T-cell (primary cell): ENCODE results near the gene HNRNPAB. TPM values are rescaled to one million over a fixed set of nuclear protein-coding genes. Genes with fewer than 3 reads are reported as not detected.
"Not testable (repeated sequence)": the region's sequence is repeated elsewhere in the genome, so short reads cannot be mapped to it uniquely, and the experiment has no call there.

Source experiments
- ATAC-seq, 4 experiments: fragments of 200-7000 bp in 3 of 4; fragments of 150-1000 bp in 1 of 4; cut with Tn5 transposase; replicated peaks in 1 of 4; 1 replicate in 3 of 4; 2 replicates in 1 of 4; pipeline ENCODE4 v1.10.0; 2021; ENCODE audit warnings: moderate library complexity in 3 of 4, mild to moderate bottlenecking in 2 of 4, moderate number of reproducible peaks in 1 of 4
- CTCF ChIA-PET, 2 donors: fragments of 300-600 bp; sonication (Branson Sonifier 250); formaldehyde crosslinking; loops; one replicate each; lab custom pipeline; 2022; ENCODE audit warnings: antibody characterized with exemption in 2 of 2; lab: Charles Lee
- POLR2A ChIA-PET, 2 donors: fragments of 300-600 bp; sonication (Branson Sonifier 250); formaldehyde crosslinking; loops; one replicate each; lab custom pipeline; 2022; ENCODE audit warnings: antibody characterized with exemption in 2 of 2; lab: Charles Lee
- DNase-seq, 35 experiments: peaks; one replicate each; pipeline versions ENCODE4 v3.0.0 to v3.0.0-alpha.2; 2013 to 2023
- H3K27ac ChIP-seq: one replicate; pipeline ENCODE4 v1.5.1; 2013; ENCODE audit warnings: low read length
- H3K27me3 ChIP-seq, 2 experiments: replicated peaks in 1 of 2; 1 replicate in 1 of 2; 2 replicates in 1 of 2; pipeline versions ENCODE4 v1.6.1 to v1.7.0; 2013; ENCODE audit warnings: low read length in 1 of 2, mixed read lengths in 1 of 2; ENCODE audit not compliant: control insufficient read depth in 2 of 2, insufficient read depth in 2 of 2; ENCODE audit errors: extremely low read depth in 1 of 2
- H3K36me3 ChIP-seq, 2 donors: 1 replicate in 1 of 2; 2 replicates in 1 of 2; pipeline versions ENCODE4 v1.6.1 to v1.7.0; 2013; ENCODE audit warnings: low read length in 1 of 2; ENCODE audit not compliant: control insufficient read depth in 2 of 2, insufficient read depth in 1 of 2; ENCODE audit errors: extremely low read depth in 1 of 2
- H3K4me1 ChIP-seq, 2 experiments: 1 replicate in 1 of 2; 2 replicates in 1 of 2; pipeline versions ENCODE4 v1.6.1 to v1.7.0; 2013; ENCODE audit warnings: low read length in 2 of 2, mixed read lengths in 1 of 2; ENCODE audit not compliant: insufficient read depth in 2 of 2, control insufficient read depth in 1 of 2; ENCODE audit errors: extremely low read depth in 1 of 2
- H3K4me3 ChIP-seq, 2 donors: 1 replicate in 1 of 2; 2 replicates in 1 of 2; pipeline versions ENCODE4 v1.5.1 to v1.7.0; 2013; ENCODE audit warnings: mild to moderate bottlenecking in 2 of 2, low read length in 1 of 2, moderate library complexity in 1 of 2; ENCODE audit not compliant: control insufficient read depth in 1 of 2; ENCODE audit errors: extremely low read depth in 1 of 2
- H3K9me3 ChIP-seq: 2 replicates; pipeline ENCODE4 v1.7.0; 2013
- H3K27ac Mint-ChIP-seq, 2 donors: one replicate each; pipeline ENCODE4 v1.8.0; 2020 to 2021; ENCODE audit warnings: mild to moderate bottlenecking in 2 of 2, mixed read lengths in 2 of 2
- H3K27me3 Mint-ChIP-seq, 2 donors: one replicate each; pipeline ENCODE4 v1.8.0; 2021 to 2022; ENCODE audit warnings: mixed read lengths in 2 of 2
- H3K36me3 Mint-ChIP-seq: one replicate; pipeline ENCODE4 v1.8.0; 2021; ENCODE audit warnings: mixed read lengths
- H3K4me1 Mint-ChIP-seq, 3 donors: one replicate each; pipeline ENCODE4 v1.8.0; 2020 to 2022; ENCODE audit warnings: mixed read lengths in 3 of 3, mild to moderate bottlenecking in 1 of 3
- H3K4me3 Mint-ChIP-seq, 3 donors: one replicate each; pipeline ENCODE4 v1.8.0; 2020 to 2022; ENCODE audit warnings: mild to moderate bottlenecking in 3 of 3, mixed read lengths in 3 of 3, moderate library complexity in 3 of 3
- H3K9me3 Mint-ChIP-seq, 3 donors: one replicate each; pipeline ENCODE4 v1.8.0; 2020 to 2022; ENCODE audit warnings: mixed read lengths in 3 of 3
- WGBS: methylation state at CpG from one replicate; pipeline ENCODE4 v1.1.5; 2013; ENCODE audit warnings: missing lambda C conversion rate; ENCODE audit not compliant: insufficient coverage; 5-methylcytosine and 5-hydroxymethylcytosine counted together
- total RNA-seq, 35 experiments: library from RNA in 6 of 35; stranded (reverse) in 6 of 35; fragments of 120-200 nt in 1 of 35; gene quantifications; one replicate each; pipeline versions ENCODE4 v1.2.1 to v1.2.4 and lab custom pipeline; 2013 to 2026

Gene HNRNPAB
- total RNA-seq, 5 donors from 2014 or later (not counting 1 experiment from before 2014, with no cell fraction given) = 78.8 to 89.2 (median 85.1) TPM

GRCh38 chr5:178249191-178249989, 45.1 kb downstream of the HNRNPAB start:
- peaks cover 0 to 4% of the 10 kb centered on the region in 2 experiments for H3K27me3 ChIP-seq
- DNase-seq (peak in 22 of 35 experiments; percentile 13 to 63 (median 40)), ATAC-seq (peak; percentile 73 to 88 (median 83))
- peaks cover 16 to 25% (median 17%) of the 10 kb centered on the region in 3 donors for H3K4me1 Mint-ChIP-seq
- POLR2A ChIA-PET = interaction anchor here in 1 of 2 donors (0.6 kb wide), 1 partner anchor 376 kb away, joined by 10 read pairs; no protein-coding TSS in a partner anchor
- peaks cover 0 to 36% of the 10 kb centered on the region in 2 experiments for H3K4me1 ChIP-seq
- 62% methylated on average over 5 of the region's 13 CpGs for whole genome bisulfite sequencing
- H3K9me3 Mint-ChIP-seq = no peaks in the 10 kb centered on the region
- peak overlapping the region; percentile 32 for H3K27ac ChIP-seq
- H3K9me3 ChIP-seq = no peaks in the 10 kb centered on the region
- H3K4me3 ChIP-seq = peak overlapping the region in 1 of 2 donors; percentile 4
- H3K36me3 ChIP-seq = no peaks in the 10 kb centered on the region
- H3K27ac Mint-ChIP-seq = peak overlapping the region; percentile 68 to 72
- no peaks in the 10 kb centered on the region for H3K36me3 Mint-ChIP-seq
- H3K27me3 Mint-ChIP-seq = no peaks in the 10 kb centered on the region
- H3K4me3 Mint-ChIP-seq = peak overlapping the region in 2 of 3 donors; percentile 1 to 73
- CTCF ChIA-PET = no interaction called here

- Mint-ChIP-seq H3K4me1 (peaks cover 16 to 25% (median 17%) of the 10 kb centered on the region in 3 donors), H3K9me3 (no peaks in the 10 kb centered on the region), H3K36me3 (no peaks in the 10 kb centered on the region), H3K27me3 (no peaks in the 10 kb centered on the region), H3K27ac (peak overlapping the region; percentile 49 to 66), H3K4me3 (peak overlapping the region in 1 of 3 donors; percentile 73)
- H3K27me3 ChIP-seq = peaks cover 0 to 4% of the 10 kb centered on the region in 2 experiments
- CTCF ChIA-PET = interaction anchor here in 1 of 2 donors (1.2 kb wide), 1 partner anchor 11 kb away, joined by 3 read pairs; no protein-coding TSS in a partner anchor
- 72% methylated on average over 3 of the region's 6 CpGs for WGBS
- peaks cover 0 to 36% of the 10 kb centered on the region in 2 experiments for H3K4me1 ChIP-seq
- no peak overlapping the region for H3K4me3 ChIP-seq
- no peak for DNase-seq
- POLR2A ChIA-PET = no interaction called here
- H3K27ac ChIP-seq = no peak overlapping the region
- no peaks in the 10 kb centered on the region for H3K36me3 ChIP-seq
- no peak for ATAC-seq
- H3K9me3 ChIP-seq = no peaks in the 10 kb centered on the region
Measured at GRCh38 chr5:178250263-178250662, 45.9 kb downstream of the HNRNPAB start.

- peaks cover 0 to 33% of the 10 kb centered on the region in 2 experiments for H3K4me1 ChIP-seq
- POLR2A ChIA-PET = interaction anchor here in 1 of 2 donors (0.7 kb wide), 1 partner anchor 299 kb away, joined by 16 read pairs; no protein-coding TSS in a partner anchor
Measured at GRCh38 chr5:178252258-178252657, 47.9 kb downstream of the HNRNPAB start.

DNA sequence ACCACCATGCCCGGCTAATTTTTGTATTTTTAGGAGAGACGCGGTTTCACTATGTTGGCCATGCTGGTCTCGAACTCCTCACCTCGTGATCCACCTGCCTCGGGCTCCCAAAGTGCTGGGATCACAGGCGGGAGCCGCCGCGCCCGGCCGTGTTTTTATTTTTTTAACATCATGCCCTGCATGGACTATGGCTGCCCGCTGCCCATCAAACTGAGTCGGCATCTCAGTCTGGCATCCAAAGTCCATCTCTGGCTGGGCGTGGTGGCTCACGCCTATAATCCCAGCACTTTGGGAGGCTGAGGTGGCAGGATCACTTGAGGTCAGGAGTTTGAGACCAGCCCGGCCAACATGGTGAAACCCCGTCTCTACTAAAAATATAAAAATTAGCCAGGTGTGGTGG, 49.3 kb downstream of the HNRNPAB start:
- ATAC-seq, H3K36me3 ChIP-seq, POLR2A ChIA-PET, CTCF ChIA-PET, H3K36me3 Mint-ChIP-seq, H3K4me3 Mint-ChIP-seq, H3K27ac ChIP-seq, H3K9me3 Mint-ChIP-seq, H3K4me3 ChIP-seq, H3K27ac Mint-ChIP-seq, H3K27me3 ChIP-seq, H3K27me3 Mint-ChIP-seq, DNase-seq, H3K9me3 ChIP-seq: not testable (repeated sequence)
- peaks cover 12 to 14% (median 12%) of the 10 kb centered on the region in 3 donors for H3K4me1 Mint-ChIP-seq
- 88% methylated on average over 13 of the region's 18 CpGs for WGBS
- H3K4me1 ChIP-seq = peaks cover 0 to 20% of the 10 kb centered on the region in 2 experiments

More at GRCh38 chr5:178252258-178252657, 47.9 kb downstream of the HNRNPAB start:
- no peaks in the 10 kb centered on the region for H3K9me3 Mint-ChIP-seq
- Histone ChIP-seq H3K4me3 (no peak overlapping the region), H3K36me3 (no peaks in the 10 kb centered on the region), H3K27ac (no peak overlapping the region), H3K9me3 (no peaks in the 10 kb centered on the region), H3K27me3 (peaks cover 0 to 7% of the 10 kb centered on the region in 2 experiments)
- ATAC-seq = no peak
- peaks cover 16 to 21% (median 17%) of the 10 kb centered on the region in 3 donors for H3K4me1 Mint-ChIP-seq
- no peaks in the 10 kb centered on the region for H3K27me3 Mint-ChIP-seq
- no peak for DNase-seq
- CTCF ChIA-PET = no interaction called here
- no peak overlapping the region for H3K4me3 Mint-ChIP-seq
- WGBS = 52% methylated on average over 5 of the region's 8 CpGs
- H3K36me3 Mint-ChIP-seq = no peaks in the 10 kb centered on the region
- H3K27ac Mint-ChIP-seq = no peak overlapping the region

- no peak overlapping the region for H3K27ac ChIP-seq
- no peaks in the 10 kb centered on the region for H3K9me3 ChIP-seq
- DNase-seq (no peak), ATAC-seq (no peak)
- H3K4me1 ChIP-seq = no peaks in the 10 kb centered on the region
- H3K27ac Mint-ChIP-seq = no peak overlapping the region
- POLR2A ChIA-PET = no interaction called here
- no peaks in the 10 kb centered on the region for H3K9me3 Mint-ChIP-seq
- H3K36me3 Mint-ChIP-seq = no peaks in the 10 kb centered on the region
- peaks cover 0 to 9% of the 10 kb centered on the region in 2 experiments for H3K27me3 ChIP-seq
- no peak overlapping the region for H3K4me3 ChIP-seq
- no peaks in the 10 kb centered on the region for H3K27me3 Mint-ChIP-seq
- H3K36me3 ChIP-seq = no peaks in the 10 kb centered on the region
- no peaks in the 10 kb centered on the region for H3K4me1 Mint-ChIP-seq
- WGBS = 85% methylated on average over 18 of the region's 19 CpGs
- CTCF ChIA-PET = no interaction called here
- no peak overlapping the region for H3K4me3 Mint-ChIP-seq
Measured at GRCh38 chr5:178256746-178257145, 52.4 kb downstream of the HNRNPAB start.

DNA sequence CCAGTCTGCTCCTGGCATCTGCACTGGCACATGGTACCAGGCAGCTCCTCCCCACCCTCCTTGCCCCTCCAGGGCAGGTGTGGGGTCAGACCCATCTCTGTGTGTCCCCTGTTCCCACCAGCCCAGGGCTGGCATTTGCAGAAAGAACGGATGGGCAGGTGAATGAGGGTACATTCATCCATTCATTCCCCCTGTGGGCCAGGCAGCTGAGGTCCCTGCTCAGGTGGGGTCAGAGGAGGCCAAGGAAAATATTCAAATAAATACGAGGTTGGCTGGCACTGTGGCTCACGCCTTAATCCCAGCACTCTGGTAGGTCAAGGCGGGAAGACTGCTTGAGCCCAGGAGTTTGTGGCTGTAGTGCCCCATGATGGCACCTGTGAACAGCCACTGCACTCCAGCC, 53.3 kb downstream of the HNRNPAB start:
- peaks cover 0 to 1% (median 0%) of the 10 kb centered on the region in 3 donors for H3K9me3 Mint-ChIP-seq

More for the DNA sequence above, 53.3 kb downstream of the HNRNPAB start:
- no peak overlapping the region for H3K27ac Mint-ChIP-seq
- CTCF ChIA-PET = no interaction called here
- 83% methylated on average over 4 of the region's 4 CpGs for whole genome bisulfite sequencing
- Histone ChIP-seq H3K27ac (no peak overlapping the region), H3K27me3 (peaks cover 0 to 11% of the 10 kb centered on the region in 2 experiments), H3K4me3 (no peak overlapping the region), H3K36me3 (no peaks in the 10 kb centered on the region), H3K4me1 (no peaks in the 10 kb centered on the region), H3K9me3 (no peaks in the 10 kb centered on the region)
- H3K4me1 Mint-ChIP-seq = no peaks in the 10 kb centered on the region
- POLR2A ChIA-PET = no interaction called here
- DNase-seq = no peak
- no peaks in the 10 kb centered on the region for H3K36me3 Mint-ChIP-seq
- ATAC-seq = no peak
- H3K27me3 Mint-ChIP-seq = no peaks in the 10 kb centered on the region
- no peak overlapping the region for H3K4me3 Mint-ChIP-seq
